Esophagus squamous epithelium (tissue), 4 donors: ENCODE results near the gene TSPO2.

ENCODE experiments used
- POLR2A ChIP-seq, 4 donors: fragments of 450-650 bp; IDR thresholded peaks; one replicate each; pipeline ENCODE4 v1.6.1; 2017; ENCODE audit warnings: antibody characterized with exemption in 4 of 4, mild to moderate bottlenecking in 4 of 4, moderate library complexity in 3 of 4
- TF ChIP-seq, protein P1 (sequence below), 6 experiments: fragments of 450-650 bp in 4 of 6; fragments of 200-600 bp in 2 of 6; sonication (generic) in 2 of 6; IDR thresholded peaks; one replicate each; pipeline ENCODE4 v1.5.1; 2016 to 2019; ENCODE audit warnings: antibody characterized with exemption in 6 of 6, mild to moderate bottlenecking in 4 of 6, moderate library complexity in 4 of 6

- TF ChIP-seq, protein P1, sequence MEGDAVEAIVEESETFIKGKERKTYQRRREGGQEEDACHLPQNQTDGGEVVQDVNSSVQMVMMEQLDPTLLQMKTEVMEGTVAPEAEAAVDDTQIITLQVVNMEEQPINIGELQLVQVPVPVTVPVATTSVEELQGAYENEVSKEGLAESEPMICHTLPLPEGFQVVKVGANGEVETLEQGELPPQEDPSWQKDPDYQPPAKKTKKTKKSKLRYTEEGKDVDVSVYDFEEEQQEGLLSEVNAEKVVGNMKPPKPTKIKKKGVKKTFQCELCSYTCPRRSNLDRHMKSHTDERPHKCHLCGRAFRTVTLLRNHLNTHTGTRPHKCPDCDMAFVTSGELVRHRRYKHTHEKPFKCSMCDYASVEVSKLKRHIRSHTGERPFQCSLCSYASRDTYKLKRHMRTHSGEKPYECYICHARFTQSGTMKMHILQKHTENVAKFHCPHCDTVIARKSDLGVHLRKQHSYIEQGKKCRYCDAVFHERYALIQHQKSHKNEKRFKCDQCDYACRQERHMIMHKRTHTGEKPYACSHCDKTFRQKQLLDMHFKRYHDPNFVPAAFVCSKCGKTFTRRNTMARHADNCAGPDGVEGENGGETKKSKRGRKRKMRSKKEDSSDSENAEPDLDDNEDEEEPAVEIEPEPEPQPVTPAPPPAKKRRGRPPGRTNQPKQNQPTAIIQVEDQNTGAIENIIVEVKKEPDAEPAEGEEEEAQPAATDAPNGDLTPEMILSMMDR (IDR thresholded peaks at IDR 0.05): no peak
- TF ChIP-seq POLR2A (IDR thresholded peaks at IDR 0.05): no peak
Observed at GRCh38 chr6:41065550-41066026, 23.3 kb downstream of the TSPO2 start.
